Ovary (tissue), 3 donors: ENCODE results near the gene TLR6.

ENCODE experiments used
- EP300 ChIP-seq: sonication (generic); formaldehyde crosslinking; IDR thresholded peaks from one replicate; pipeline ENCODE4 v1.6.1; 2017; ENCODE audit warnings: antibody characterized with exemption
- POLR2A ChIP-seq: fragments of 450-650 bp; IDR thresholded peaks from one replicate; pipeline ENCODE4 v1.6.1; 2017; ENCODE audit warnings: antibody characterized with exemption, mild to moderate bottlenecking, moderate library complexity
- TF ChIP-seq, protein P1 (sequence below), 3 donors: fragments of 450-650 bp in 2 of 3; fragments of 200-600 bp in 1 of 3; IDR thresholded peaks; one replicate each; pipeline versions ENCODE4 v1.5.1 to v1.8.0; 2016 to 2022; ENCODE audit warnings: antibody characterized with exemption in 3 of 3, mild to moderate bottlenecking in 1 of 3
- donor health status: DM: no; HTN: no; CAD: no.

DNA sequence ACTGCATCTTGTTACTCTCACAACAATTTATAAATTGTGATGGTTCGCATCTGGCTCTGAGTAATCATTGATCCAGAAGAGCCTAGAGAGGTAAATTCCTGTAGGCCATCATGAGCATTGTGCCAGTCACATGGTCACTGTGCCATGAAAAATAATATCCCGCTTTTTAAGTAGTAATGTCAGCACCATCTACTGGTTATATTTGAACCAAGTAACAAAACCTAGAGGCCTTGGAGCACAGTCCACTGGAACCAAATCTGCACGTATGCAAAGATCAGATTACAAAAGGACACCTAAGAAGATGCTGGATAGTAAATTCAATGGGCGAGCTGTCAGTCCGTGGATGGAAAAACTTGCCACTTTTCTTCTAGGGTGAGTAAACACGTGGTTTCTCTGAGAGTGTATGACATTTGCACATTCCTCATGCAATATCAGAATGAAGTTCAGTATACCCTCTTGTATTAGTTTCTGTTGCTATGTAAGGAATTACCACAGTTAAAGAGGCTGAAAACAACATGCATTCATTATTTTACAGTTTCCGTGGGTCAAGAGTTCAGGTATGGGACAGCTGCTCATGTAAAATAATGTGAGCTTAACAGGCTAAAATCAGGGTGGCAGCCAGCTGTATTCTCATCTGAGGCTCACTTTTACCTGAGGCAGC lies 37.8 kb upstream of the TLR6 start:
- TF ChIP-seq, protein P1, sequence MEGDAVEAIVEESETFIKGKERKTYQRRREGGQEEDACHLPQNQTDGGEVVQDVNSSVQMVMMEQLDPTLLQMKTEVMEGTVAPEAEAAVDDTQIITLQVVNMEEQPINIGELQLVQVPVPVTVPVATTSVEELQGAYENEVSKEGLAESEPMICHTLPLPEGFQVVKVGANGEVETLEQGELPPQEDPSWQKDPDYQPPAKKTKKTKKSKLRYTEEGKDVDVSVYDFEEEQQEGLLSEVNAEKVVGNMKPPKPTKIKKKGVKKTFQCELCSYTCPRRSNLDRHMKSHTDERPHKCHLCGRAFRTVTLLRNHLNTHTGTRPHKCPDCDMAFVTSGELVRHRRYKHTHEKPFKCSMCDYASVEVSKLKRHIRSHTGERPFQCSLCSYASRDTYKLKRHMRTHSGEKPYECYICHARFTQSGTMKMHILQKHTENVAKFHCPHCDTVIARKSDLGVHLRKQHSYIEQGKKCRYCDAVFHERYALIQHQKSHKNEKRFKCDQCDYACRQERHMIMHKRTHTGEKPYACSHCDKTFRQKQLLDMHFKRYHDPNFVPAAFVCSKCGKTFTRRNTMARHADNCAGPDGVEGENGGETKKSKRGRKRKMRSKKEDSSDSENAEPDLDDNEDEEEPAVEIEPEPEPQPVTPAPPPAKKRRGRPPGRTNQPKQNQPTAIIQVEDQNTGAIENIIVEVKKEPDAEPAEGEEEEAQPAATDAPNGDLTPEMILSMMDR (IDR thresholded peaks at IDR 0.05): no peak
- no peak for TF ChIP-seq POLR2A
- TF ChIP-seq EP300: no peak
